HG02943 (cell line): ENCODE data around the gene FMN1.
"Not testable (repeated sequence)": the region's sequence is repeated elsewhere in the genome, so short reads cannot be mapped to it uniquely, and the experiment has no call there.

Source experiments
- ATAC-seq: cut with Tn5 transposase; IDR thresholded peaks from one replicate; pipeline ENCODE4 v1.9.1; 2021; ENCODE audit warnings: mild to moderate bottlenecking, low read depth, moderate library complexity; ENCODE audit not compliant: unreplicated experiment

The FMN1 gene

GRCh38 chr15:32849769-32850668 lies 344.5 kb downstream of the FMN1 start:
- ATAC-seq, result no peak

GRCh38 chr15:32846671-32847070 lies 347.8 kb downstream of the FMN1 start:
- ATAC-seq, result not testable (repeated sequence)

GRCh38 chr15:32844118-32844711 lies 350.3 kb downstream of the FMN1 start:
- no peak for ATAC-seq

- ATAC-seq, result no peak
Measured at GRCh38 chr15:32843219-32843815, 351.2 kb downstream of the FMN1 start.

- no peak for ATAC-seq
Measured at GRCh38 chr15:32842081-32842480, 352.4 kb downstream of the FMN1 start.

GRCh38 chr15:32840507-32841245 lies 353.8 kb downstream of the FMN1 start:
- no peak for ATAC-seq

- ATAC-seq, result no peak
Measured at GRCh38 chr15:32838820-32839219, 355.7 kb downstream of the FMN1 start.

GRCh38 chr15:32838338-32838737 lies 356.2 kb downstream of the FMN1 start:
- no peak for ATAC-seq

GRCh38 chr15:32837935-32838334 lies 356.6 kb downstream of the FMN1 start:
- no peak for ATAC-seq

- peak; percentile 73 for ATAC-seq
Measured at GRCh38 chr15:32834156-32834555, 360.4 kb downstream of the FMN1 start.

- ATAC-seq, result no peak
Measured at GRCh38 chr15:32833379-32833821, 361.1 kb downstream of the FMN1 start.

- no peak for ATAC-seq
Measured at GRCh38 chr15:32831485-32831884, 363.0 kb downstream of the FMN1 start.

- ATAC-seq, result no peak
Measured at GRCh38 chr15:32830241-32830640, 364.3 kb downstream of the FMN1 start.

- no peak for ATAC-seq
Measured at GRCh38 chr15:32829436-32829835, 365.1 kb downstream of the FMN1 start.

- no peak for ATAC-seq
Measured at GRCh38 chr15:32828507-32829186, 365.9 kb downstream of the FMN1 start.

- ATAC-seq, result no peak
Measured at GRCh38 chr15:32826685-32827084, 367.8 kb downstream of the FMN1 start.

GRCh38 chr15:32825219-32825618 lies 369.3 kb downstream of the FMN1 start:
- ATAC-seq, result no peak

- no peak for ATAC-seq
Measured at GRCh38 chr15:32824777-32825176, 369.7 kb downstream of the FMN1 start.

GRCh38 chr15:32823750-32824149 lies 370.8 kb downstream of the FMN1 start:
- no peak for ATAC-seq

GRCh38 chr15:32822739-32823138 lies 371.8 kb downstream of the FMN1 start:
- ATAC-seq, result no peak
